ENCODE results near the gene TGFBRAP1. TPM values are rescaled to one million over a fixed set of nuclear protein-coding genes. Genes with fewer than 3 reads are reported as not detected.

The TGFBRAP1 gene
- total and polyA plus RNA-seq, 7 donors = 4.8 to 24.6 (median 17.4) TPM

DNA sequence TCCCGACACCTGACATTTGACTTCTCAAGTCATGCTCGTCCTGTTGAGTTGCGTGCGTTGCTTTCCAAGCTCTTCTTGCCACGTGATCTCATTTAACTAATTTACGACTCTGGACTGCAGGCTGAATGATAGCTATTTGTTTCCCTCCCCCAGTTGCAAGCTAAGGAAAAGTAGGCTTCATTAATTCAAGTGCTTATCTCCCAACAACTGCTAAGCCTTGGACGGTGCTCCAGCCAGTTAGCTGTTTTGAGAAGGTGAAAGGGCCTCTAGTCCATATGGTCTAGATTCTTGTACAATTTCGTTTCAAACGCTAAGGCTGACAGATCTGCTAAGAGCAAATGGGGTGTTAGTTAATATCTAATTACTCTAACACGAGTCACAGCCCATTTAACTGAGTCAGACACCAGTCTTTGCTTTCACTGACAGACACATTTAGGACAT is 66.9 kb downstream of the TGFBRAP1 start:
- 86 to 91% methylated on average over 10 of the region's 10 CpGs for WGBS, 2 donors
- Histone ChIP-seq H3K27me3 (no peaks in the 10 kb centered on the region), H3K36me3 (peaks cover 0 to 39% (median 10%) of the 10 kb centered on the region in 4 donors), H3K9me3 (no peaks in the 10 kb centered on the region), H3K27ac (no peak overlapping the region), H3K4me3 (no peak overlapping the region), H3K4me1 (no peaks in the 10 kb centered on the region)
- no peak for TF ChIP-seq POLR2AphosphoS5 (IDR thresholded peaks at IDR 0.05)
- TF ChIP-seq, protein P1, sequence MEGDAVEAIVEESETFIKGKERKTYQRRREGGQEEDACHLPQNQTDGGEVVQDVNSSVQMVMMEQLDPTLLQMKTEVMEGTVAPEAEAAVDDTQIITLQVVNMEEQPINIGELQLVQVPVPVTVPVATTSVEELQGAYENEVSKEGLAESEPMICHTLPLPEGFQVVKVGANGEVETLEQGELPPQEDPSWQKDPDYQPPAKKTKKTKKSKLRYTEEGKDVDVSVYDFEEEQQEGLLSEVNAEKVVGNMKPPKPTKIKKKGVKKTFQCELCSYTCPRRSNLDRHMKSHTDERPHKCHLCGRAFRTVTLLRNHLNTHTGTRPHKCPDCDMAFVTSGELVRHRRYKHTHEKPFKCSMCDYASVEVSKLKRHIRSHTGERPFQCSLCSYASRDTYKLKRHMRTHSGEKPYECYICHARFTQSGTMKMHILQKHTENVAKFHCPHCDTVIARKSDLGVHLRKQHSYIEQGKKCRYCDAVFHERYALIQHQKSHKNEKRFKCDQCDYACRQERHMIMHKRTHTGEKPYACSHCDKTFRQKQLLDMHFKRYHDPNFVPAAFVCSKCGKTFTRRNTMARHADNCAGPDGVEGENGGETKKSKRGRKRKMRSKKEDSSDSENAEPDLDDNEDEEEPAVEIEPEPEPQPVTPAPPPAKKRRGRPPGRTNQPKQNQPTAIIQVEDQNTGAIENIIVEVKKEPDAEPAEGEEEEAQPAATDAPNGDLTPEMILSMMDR (IDR thresholded peaks at IDR 0.05) = no peak
- TF ChIP-seq EP300 (IDR thresholded peaks at IDR 0.05) = no peak
- no peak for TF ChIP-seq POLR2A (IDR thresholded peaks at IDR 0.05)
- intact Hi-C loops (cut with DNase I) = no loop called here
- DNase-seq = no peak

DNA sequence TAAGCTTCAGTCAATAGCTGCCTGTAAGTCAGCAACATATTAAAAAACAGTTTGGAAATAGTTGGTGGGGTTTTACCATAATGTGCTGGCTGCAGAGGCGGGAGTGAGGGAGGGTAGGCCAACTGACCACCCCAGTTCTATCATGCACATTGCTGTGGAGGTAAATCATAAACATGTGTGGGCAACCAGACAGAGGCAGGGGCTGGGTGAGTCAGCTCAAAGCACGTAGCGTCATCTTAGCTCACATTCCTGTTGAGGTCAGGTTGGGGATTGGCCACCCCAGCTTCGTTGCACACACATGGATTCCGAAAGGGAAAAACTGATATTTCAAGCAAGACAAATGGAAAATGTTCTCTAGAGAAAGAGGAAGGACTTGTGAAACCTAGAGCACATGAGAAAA is 68.5 kb downstream of the TGFBRAP1 start:
- no peak for TF ChIP-seq EP300 (IDR thresholded peaks at IDR 0.05)
- TF ChIP-seq POLR2AphosphoS5 (IDR thresholded peaks at IDR 0.05) = no peak
- TF ChIP-seq POLR2A (IDR thresholded peaks at IDR 0.05) = no peak
- TF ChIP-seq, protein P1 (IDR thresholded peaks at IDR 0.05) = no peak
- peak; percentile 40 for DNase-seq
- H3K4me1 ChIP-seq = no peaks in the 10 kb centered on the region
- H3K9me3 ChIP-seq = no peaks in the 10 kb centered on the region
- H3K27me3 ChIP-seq = no peaks in the 10 kb centered on the region
- H3K4me3 ChIP-seq = no peak overlapping the region
- peaks cover 0 to 23% (median 4%) of the 10 kb centered on the region in 4 donors for H3K36me3 ChIP-seq
- H3K27ac ChIP-seq = no peak overlapping the region
- 91 to 92% methylated on average over 5 of the region's 5 CpGs for WGBS, 2 donors
- intact Hi-C loops (cut with DNase I) = no loop called here

DNA sequence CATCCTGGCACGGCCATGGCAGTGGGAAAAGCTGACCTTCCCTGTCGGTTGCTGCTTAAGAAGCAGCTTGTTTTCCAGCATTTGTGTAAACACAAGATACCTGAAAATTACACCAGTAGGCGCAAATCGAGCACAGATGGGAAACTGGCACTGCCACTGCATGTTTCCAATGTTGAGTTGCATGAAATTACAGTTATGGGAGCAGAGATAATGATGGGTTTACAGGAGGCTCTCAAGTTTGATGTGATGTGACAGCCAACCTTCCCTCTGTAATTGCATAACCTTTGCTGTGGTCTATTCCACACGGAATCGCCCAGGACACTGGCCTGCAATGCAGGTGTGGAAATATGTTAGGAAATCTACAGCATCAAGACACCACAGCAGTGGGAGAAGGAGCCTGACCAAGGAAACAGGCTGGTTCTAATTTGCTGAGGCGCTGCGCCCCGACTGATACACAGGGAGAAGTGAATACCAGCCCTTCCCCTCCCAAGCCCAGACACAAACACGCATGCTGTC is 70.6 kb downstream of the TGFBRAP1 start:
- no peaks in the 10 kb centered on the region for H3K27me3 ChIP-seq
- no peak overlapping the region for H3K27ac ChIP-seq
- intact Hi-C loops (cut with DNase I) = no loop called here
- no peak overlapping the region for H3K4me3 ChIP-seq
- DNase-seq = no peak
- TF ChIP-seq EP300 (IDR thresholded peaks at IDR 0.05) (no peak), POLR2A (IDR thresholded peaks at IDR 0.05) (no peak), POLR2AphosphoS5 (IDR thresholded peaks at IDR 0.05) (no peak)
- TF ChIP-seq, protein P1 (IDR thresholded peaks at IDR 0.05) = no peak
- no peaks in the 10 kb centered on the region for H3K9me3 ChIP-seq
- no peaks in the 10 kb centered on the region for H3K4me1 ChIP-seq
- peaks cover 0 to 7% (median 0%) of the 10 kb centered on the region in 4 donors for H3K36me3 ChIP-seq
- 79 to 89% methylated on average over 10 of the region's 10 CpGs for WGBS, 2 donors

DNA sequence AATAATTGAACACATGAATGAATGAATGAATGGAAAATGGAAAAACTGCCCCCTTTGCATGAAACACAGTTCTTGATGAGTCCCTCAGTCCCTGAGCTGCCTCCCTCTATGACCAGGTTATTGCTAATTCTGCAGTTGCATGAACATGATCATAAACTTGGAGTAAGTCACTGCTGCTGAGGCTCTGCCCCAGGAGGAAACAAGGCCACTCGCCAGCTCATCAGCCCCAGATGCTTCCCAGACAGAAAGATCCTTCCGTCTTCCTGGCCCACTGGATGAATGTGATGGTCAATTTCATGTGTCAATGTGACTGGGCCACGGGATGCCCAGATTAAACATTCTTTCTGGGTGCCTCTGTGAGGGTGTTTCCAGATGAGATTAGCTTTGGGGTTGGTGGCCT is 71.6 kb downstream of the TGFBRAP1 start:
- intact Hi-C loops (cut with DNase I) = no loop called here
- H3K9me3 ChIP-seq = no peaks in the 10 kb centered on the region
- TF ChIP-seq EP300 (IDR thresholded peaks at IDR 0.05) (no peak), POLR2A (IDR thresholded peaks at IDR 0.05) (no peak), POLR2AphosphoS5 (IDR thresholded peaks at IDR 0.05) (no peak)
- TF ChIP-seq, protein P1 (IDR thresholded peaks at IDR 0.05) = no peak
- no peaks in the 10 kb centered on the region for H3K4me1 ChIP-seq
- no peak for DNase-seq
- H3K27me3 ChIP-seq = no peaks in the 10 kb centered on the region
- H3K27ac ChIP-seq = no peak overlapping the region
- WGBS, 2 donors = 90 to 92% methylated on average over 3 of the region's 3 CpGs
- no peaks in the 10 kb centered on the region for H3K36me3 ChIP-seq
- no peak overlapping the region for H3K4me3 ChIP-seq
